Kidney glomerular epithelial cell (primary cell): Measurements from ENCODE around the gene RC3H1.

Experiments
- DNase-seq: peaks from one replicate; lab custom pipeline; 2025; lab: John Stamatoyannopoulos, UW

Gene RC3H1

DNA sequence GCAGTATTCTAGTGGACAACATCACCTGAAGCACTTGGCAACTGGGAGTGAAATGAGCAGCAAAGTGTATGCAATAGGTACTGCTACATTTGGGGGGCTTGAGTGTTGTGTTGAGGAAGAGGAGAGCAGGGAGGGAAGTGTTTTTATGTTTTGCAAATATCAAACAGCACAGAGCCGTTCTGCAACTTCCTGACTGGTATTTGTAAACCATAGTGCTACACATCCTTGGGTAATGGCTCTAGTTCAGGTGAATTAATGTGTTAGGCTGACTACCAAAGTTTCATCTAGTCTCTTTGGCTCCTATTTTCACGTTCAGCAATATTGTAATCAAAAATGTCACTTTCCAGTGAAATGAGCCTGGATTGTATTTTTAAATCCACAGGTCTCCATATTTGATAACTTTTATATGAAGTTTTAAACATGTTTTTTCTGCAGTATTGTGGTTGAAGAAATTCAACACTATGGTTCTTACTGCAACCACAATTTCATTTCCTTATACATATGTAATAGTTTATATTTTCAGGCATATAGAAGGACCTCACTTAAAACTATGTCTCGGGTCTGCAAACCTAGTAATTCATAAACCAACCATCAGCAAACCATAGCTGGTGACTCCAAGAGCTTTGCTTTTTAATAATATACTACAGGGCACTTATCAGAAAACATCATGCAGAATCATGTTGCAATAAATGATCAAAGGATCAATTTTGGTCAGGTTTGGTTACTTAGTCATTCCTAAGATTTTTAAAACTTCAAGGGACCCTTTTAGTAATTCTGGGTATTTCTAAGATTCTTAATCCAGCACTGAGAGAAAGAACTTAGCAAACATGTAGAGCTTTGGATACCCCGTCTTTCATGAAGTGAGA, 135.2 kb downstream of the RC3H1 start:
- DNase-seq, result no peak

DNA sequence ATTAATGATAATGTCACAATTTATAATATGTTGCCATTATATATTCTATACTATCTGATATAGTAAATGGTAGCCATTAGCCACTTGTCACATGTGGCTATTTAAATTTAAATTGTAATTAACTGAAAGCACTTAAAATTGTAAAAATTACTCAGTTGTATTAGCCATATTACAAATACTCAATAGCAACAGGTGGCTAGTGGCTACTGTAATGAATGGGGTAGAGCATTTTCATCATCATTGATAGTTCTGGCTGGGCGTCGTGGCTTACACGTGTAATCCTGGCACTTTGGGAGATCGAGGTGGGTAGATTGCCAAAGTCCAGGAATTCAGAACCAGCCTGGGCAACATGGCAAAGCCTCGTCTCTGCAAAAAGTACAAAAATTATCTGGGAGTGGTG, 137.5 kb downstream of the RC3H1 start:
- no peak for DNase-seq
